Activated CD8-positive, alpha-beta memory T cell treated with anti-CD3 and anti-CD28 coated beads for 24 hours (primary cell): ENCODE results near the gene GFER.
"Not testable (repeated sequence)": the region's sequence is repeated elsewhere in the genome, so short reads cannot be mapped to it uniquely, and the experiment has no call there.

Source experiments
- DNase-seq: peaks from one replicate; pipeline ENCODE4 v3.0.0-alpha.2; 2020

Gene GFER

DNA sequence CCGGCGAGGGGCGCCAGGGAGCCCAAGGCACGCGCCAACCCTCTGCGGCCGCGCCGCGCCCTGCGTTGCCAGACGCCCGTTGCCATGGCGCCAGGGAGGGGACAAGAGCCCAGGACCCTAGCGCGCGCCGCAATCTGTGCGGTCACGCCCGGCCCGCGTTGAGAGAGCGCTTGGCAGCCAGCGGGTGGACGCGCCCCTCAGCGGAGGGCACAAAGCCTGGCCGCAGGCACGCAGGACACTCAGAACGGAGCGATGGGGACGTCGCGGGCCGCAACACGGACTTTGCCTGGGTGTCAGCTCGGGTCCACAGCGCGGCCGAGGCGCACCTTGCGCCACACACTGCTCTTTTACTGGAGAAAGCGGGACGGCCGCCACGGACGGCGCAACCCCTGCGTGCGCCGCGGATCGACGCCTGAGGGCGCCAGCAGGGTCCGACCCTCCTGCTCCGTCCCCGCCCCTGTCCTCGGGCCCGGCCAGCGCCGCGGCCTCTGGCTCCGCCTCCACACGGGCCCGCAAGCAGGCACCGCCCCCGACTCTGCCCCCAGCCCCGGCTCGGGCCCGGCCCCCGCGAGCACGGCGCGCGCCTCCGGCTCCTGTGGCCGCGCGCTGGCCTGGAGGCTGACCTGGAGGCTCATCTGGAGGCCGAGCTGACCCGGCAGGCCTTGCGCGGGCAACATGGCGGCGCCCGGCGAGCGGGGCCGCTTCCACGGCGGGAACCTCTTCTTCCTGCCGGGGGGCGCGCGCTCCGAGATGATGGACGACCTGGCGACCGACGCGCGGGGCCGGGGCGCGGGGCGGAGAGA, at the start of gene GFER:
TSS of gene GFER (plus strand) at position 650 of the 803 bp plus-strand sequence. CDS start at position 676, 26 bp downstream.
- peak; percentile 88 for DNase-seq

DNA sequence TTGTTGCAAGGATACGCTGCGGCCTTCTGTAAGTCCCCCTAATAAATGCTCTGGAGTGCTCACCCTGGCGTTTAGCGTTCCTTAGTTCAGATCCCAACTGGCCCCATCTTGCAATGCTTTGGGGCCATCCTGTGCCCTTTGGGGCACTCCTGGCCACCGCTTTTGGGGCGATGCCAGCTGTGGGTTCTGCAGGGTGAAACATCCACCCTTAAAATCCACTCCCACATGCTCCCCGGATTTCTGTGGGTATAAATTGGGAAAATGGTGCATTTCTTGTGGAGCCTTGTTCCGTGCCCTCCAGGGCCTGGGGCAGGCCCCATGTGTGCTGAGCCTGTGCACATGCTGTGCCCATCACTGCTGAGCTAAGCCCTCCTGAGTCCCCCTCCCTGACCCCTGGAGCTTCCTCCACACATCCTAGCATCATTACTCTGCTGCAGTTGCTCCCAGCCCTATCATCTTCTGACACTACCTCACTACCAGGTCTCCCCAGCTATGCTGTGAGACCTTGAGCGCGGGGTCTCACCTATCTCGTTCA, 47.0 kb upstream of the GFER start:
- DNase-seq: no peak

DNA sequence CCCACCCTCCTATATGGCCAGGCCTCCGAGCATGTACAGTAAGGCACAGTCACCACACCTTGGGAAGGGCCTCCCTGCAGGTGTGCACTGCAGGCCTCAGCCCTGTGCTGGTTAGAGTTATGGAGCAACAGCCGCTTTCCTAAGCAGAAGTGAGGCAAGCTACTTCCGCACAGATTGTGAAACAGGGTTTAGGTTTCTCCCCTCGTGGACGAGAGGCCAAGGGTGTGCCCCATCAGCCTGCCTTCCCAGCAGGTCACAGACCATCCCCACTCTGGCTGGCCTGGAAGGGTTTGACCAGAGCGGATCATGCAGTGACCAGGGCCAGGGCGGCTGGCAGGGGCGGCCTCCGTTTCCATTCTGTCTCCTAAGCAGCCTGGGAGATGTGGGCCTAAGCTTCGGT, 45.7 kb upstream of the GFER start:
- no peak for DNase-seq

DNA sequence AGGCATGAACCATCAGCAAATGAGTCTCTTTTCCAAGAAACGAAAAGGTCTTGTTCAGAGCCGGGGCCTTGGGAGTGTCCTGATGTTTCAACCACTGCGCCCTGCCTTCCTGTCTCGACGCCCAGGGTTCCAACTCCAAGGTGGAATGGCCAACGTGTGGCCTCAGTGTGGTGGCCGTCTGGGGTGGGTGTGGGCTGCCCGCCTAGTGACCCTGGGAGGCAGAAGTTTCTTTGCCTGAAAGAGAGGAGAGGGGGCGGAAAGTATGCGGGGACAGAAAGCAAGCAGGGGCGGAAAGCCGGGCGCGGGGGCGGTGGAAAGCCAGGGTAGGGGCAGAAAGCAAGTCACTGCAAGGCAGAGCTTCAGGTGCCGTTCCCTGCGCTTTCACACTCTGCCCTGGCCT, 45.1 kb upstream of the GFER start:
- no peak for DNase-seq

DNA sequence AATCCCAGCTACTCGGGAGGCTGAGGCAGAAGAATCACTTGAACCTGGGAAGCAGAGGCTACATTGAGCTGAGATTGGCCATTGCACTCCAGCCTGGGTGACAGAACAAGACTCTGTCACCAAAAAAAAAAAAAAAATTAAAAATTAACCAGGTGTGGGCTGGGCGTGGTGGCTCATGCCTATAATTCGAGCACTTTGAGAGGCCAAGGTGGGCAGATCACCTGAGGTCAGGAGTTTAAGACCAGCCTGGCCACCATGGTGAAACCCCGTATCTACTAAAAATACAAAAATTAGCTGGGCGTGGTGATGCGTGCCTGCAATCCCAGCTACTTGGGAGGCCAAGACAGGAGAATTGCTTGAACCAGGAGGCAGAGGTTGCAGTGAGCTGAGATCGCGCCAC, 44.2 kb upstream of the GFER start:
- not testable (repeated sequence) for DNase-seq

DNA sequence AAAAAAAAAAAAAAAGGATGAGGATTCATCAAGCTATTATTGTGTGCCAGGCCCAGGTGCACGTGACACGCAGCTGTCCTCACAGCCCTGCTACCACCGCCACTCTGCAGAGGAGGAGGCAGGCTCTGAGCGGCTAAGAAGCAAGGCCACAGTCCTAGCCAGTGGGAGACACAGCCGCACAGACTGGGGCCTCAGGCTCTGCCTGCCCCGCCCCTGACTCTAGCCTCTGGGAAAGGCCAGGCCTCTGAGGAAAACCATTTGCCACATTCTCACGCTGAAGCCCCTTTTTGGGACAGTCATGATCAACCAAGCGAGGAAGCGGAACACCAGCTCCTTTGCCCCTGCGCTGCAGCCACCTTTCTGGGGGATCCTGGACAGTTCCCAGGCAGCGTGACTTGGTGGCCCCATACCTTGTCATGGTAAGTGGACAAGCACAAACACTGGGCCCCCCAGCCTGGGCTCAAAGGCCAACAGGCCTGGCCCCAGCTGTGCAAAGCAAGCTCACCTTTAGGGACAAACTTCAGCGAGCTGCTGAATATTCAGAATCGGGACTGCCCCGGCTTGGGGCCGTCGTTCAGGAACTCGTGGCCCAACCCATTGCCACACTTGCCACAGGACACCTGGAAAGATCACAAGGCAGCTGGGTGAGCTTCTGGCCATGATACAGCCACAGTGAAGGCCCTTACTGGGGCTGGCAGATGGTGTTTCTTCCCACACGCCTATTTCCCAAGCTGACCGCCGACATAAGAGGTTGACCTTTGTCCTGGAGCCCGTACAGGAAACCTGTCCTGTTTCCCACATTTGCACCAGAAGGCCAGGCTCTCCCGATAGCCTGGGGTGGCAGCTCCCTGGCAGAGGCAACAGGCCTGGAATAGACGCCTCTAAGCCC, 43.5 kb upstream of the GFER start:
- no peak for DNase-seq

DNA sequence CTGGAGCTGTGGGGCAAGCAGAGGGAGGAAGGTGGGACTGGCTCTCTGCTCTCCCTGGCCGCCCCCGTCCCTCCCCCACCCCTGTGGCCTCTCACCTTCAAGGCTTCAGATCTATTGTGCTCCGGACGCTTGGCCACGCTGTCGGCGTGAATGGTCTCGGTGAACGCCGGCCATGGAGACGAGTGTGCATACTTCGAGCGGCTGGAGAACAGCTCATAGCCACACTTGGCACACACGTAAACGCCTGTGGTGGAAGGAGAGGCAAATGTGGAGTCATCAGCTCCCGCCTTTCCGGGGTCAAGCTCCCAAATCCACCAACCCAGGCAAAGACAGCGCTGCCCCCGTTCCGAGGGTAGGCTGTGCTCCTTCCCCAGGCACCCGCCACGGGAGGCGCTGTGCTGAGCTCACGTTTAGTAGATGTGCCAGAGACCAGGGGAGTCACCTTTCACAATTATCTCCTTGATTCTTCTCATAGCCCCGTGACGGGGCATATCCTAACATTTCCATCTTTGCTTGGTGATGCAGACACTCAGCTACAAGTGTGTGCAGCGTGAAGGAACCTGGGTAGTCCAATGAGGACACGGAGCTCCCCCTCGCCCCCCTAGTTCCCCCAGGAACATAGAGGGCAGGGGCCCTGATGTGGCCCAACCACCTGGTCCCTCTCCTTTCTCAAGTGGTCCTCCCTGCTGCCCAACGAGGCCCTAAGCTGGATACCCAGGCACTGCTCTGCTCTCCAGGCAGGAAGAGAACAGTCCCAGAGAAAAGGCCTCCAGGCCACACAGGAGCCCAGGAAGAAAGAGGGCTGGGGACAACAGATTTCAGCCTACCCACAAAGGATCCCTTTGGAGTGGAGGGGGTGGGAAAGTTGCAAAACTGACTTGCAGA, 42.6 kb upstream of the GFER start:
- no peak for DNase-seq

DNA sequence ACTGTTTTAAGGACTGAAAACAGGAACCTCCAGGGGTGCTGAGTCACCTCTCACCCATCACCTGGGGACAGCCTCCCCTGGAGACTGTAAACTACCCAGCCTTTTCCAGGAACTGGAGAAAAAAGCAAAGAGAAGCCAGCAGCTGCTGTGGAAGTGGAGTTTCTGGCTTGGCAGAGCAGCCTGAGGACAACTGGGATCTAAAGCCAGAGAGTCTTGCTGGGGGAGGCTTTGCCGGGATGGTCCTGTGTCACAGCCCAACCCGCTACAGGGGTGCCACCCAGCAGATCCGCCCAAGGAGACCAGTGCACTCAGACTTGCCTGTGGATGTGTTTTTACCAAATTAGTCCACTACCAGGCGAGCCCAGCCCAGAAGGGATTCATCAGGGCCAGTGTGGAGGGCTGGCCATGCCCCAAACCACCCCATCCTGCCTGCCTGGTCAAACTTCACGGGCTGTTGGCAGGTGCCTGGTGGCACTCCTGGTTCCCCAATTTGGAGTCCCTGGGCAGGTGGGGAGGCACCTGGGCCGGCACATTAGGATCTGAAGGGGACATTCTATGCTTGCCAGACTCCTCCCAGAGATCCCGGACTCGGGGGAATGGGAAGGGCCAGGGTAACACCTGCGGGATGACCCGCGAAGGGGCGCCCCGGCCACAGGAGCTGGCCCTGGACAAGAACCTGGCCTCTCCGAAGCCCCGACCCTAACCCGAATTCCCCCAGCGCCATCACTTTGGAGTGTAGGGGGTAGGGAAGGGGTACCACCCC, 41.8 kb upstream of the GFER start:
- no peak for DNase-seq

DNA sequence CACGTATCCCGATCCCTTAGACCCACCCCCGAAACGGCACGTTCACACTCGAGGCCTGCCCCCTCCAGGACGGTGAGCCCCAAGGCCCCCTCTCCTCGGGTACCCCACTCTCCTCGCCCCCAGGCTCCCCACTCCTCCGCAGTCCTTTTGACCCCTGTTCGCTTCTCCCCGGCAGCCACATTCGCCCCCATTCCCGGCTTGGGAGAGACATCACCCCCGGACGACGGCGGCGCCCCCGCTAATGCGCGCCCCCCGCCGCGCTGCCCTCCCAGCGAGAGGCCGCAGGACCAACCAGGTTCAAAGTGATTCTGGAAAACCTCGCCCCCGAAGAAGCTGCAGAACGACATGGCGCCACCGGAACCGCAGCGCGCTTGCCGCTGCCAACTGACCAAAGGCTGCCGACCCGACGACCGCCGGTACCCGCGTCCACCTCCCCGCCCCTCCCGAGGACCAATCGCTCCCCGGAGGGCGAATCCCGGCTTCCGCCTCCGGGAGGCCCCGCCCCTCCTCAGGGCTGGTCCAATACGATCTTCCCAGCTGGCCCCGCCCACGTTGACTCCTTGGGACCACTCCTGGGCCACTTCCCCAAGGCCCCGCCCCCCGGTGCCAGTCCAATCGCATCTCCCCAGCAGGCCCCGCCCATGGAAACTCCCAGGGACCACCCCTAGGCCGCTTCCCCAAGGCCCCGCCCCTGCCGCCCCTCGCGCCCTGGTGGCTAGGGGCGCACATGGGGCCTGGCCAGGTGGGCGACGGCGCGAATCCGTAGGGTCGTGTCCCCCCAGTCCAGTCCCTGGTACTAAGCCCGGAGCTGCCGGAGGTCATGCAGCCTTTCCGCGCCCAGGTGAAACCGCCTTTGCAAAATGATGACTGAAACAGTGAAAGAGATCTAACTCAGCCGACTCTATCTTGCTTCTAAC, 40.9 kb upstream of the GFER start, which contains the start of gene MSRB1:
TSS of gene MSRB1 (minus strand) at position 390 of the 917 bp plus-strand sequence. CDS start at position 347, 43 bp downstream.
- peak; percentile 99 for DNase-seq

DNA sequence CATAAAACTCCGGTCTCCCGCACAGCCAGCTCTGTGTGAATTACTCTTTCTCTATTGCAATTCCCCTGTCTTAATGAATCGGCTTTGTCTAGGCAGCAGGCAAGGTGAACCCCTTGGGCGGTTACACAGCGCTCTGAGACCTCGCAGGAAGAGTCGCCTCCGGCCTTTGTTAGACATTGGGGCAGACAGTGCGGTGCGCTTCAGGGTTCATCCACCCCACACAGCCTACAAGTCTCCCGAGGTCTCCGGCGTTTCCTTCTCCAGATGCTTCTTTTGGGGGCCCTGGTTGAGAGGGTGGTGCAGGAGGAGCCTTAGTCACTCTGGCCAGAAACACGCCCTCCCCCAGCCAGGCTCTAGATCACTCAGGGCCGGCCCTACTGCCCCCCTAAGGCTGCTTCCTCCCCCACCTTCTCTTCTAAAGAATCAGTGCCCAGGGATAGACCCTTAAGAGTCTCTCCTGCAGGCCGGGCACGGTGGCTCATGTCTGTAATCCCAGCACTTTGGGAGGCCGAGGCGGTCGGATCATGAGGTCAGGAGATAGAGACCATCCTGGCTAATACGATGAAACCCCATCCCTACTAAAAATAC, 39.3 kb upstream of the GFER start:
- no peak for DNase-seq

DNA sequence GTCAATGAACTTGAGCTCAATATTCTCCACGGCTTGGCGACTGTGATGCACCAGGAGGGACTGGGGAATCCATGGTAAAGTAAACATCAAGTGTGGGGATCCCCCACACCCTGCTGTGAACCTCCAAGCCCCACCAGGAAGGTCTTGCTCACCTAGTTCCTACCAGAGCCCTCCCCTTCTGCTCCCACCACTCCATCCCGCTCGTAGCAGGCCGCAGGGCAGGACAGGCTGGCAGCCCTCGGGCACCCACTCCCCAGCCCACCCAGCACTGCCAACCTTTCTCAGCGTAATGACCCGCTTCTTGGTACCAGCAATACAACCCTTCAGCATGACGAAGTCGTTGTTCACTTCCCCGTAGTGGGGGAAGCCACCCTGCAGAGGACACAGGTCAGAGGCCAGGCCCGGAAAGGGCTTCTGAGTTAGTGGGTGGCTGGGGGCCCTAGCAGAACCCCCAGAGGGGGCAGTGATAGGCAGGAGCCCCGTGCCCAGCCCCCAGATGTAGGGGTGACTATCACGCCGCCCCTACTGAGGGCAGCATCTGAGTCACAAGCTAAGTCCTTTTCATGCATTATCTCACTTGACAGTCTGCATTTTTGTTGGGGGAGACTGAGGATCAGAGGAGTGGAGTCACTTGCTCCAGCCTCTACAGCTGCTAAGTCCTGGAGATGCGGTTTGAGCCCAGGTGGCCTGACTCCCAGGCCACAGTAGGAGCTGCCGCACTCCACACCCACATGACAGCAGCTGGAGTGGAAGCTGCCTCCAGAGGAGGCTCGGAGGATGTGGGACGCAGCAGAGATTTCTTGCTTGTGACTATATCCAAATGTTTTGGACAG, 38.2 kb upstream of the GFER start:
- DNase-seq: no peak

DNA sequence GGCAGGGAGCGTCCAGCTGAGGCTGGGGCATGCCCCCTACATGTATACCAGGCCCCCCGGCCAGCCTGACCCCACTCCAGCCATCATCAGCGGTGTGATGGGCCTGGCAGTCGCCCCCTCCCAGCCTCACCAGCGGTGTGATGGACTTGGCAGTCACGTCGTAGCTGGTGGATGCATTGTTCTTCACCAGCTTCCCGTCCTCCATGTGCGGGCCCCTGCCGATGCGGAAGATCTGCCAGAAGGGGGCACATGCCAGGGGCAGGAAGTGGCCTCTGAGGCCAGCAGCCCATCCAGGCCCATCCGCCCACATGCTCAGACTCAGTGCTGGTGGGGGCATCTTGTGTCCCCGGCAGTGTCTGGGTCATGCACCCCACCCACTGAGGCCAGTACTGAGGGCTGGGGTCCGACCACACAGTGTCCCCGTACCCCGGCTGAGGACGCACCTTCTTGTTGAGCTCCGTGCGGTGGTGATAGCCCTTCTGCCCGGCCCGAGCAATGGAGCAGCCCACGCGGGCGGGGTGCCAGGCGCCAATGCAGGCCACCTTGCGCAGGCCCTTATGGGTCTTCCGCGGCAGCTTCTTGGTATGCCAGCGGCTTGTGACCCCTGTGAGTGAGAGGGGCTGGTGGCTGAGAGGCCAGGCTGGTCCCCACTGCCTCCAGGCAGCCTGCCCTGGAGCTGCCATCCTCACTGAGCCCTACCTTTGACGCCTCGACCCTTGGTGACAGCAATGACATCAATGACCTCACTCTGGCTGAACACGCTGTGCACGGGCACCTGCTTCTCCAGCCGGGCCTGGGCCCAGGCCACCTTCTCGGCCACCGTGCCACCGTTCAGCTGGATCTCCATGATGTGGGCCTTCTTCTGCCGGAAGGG, 37.3 kb upstream of the GFER start:
- no peak for DNase-seq

DNA sequence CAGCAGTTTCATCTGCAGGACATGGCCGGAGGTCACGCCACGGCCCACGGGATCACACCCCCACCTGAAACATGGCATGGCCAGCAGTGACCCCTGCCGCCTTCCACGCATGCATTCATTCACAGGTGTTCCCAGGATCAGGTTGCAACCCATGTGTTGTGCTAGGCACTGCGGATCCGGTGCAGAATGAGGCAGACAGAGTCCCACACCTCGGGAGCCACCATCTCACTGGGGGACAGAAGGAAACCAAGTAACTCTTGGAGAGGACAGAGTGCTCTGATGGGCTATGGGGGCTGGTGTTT, 36.7 kb upstream of the GFER start:
- DNase-seq: no peak

DNA sequence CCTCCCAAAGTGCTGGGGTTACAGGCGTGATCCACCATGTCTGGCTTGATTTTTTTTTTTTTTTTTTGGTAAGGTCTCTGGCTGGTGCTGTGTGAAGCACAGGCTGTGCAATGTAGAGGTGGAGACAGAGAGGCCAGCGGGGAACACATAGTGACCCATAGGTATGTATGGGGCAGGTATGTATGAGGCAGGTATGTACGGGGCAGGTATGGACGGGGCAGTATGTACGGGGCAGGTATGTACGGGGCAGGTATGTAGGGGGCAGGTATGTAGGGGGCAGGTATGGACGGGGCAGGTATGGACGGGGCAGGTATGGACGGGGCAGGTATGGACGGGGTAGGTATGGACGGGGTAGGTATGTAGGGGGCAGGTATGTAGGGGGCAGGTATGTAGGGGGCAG, 34.5 kb upstream of the GFER start:
- no peak for DNase-seq

DNA sequence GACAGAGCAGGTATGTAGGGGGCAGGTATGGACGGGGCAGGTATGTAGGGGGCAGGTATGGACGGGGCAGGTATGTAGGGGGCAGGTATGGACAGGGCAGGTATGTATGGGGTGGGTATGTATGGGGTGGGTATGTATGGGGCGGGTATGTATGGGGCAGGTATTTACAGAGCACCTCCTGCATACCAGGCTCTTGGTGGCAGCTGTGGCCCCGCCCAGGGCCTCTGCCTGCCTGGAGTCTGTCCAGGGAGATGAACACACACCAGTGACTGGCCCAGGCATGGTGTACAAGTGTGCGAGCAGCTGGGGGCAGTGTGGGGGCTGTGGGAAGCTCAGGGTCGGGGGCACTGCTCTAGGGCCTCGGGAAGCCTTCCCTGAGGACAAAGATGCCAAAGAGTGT, 33.9 kb upstream of the GFER start:
- DNase-seq: no peak

DNA sequence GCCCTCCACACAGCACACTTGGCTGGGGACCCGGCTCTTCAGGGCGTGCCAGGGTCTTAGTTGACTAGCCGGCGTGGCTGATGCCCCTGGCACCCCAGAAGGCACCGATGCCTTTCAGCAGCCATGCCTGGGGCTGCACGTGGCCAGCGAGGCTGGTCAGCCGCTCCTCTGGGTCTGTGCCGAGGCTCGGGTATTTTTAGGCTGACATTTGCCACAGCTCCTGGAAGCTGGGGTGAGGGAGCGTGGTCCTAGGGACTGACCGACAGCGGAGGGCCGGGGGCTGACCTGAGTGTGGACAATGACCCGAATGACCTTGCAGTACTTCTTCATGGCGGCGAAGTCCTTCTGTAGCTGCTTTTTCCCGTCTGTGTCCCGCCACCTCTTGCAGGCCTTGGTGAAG, 33.4 kb upstream of the GFER start:
- no peak for DNase-seq

DNA sequence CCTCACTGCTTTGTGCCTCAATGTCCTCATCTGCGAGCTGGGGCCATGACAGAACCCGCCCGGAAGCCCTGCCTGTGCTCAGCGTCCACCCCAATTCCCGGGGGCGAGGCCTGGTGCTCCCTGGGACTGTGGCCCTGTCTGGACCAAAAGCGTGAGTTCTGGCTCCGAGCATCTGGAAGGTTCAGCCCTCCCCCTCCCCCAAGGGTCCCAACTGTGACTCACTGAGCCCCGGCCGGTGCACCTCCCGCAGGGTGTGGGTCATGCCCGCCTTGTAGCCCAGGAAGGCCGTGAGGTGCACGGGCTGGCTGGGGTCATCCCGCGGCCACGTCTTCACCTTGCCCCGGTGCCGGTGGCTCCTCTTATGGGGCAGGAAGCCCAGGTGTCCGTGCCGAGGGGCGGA, 30.3 kb upstream of the GFER start:
- DNase-seq: no peak

DNA sequence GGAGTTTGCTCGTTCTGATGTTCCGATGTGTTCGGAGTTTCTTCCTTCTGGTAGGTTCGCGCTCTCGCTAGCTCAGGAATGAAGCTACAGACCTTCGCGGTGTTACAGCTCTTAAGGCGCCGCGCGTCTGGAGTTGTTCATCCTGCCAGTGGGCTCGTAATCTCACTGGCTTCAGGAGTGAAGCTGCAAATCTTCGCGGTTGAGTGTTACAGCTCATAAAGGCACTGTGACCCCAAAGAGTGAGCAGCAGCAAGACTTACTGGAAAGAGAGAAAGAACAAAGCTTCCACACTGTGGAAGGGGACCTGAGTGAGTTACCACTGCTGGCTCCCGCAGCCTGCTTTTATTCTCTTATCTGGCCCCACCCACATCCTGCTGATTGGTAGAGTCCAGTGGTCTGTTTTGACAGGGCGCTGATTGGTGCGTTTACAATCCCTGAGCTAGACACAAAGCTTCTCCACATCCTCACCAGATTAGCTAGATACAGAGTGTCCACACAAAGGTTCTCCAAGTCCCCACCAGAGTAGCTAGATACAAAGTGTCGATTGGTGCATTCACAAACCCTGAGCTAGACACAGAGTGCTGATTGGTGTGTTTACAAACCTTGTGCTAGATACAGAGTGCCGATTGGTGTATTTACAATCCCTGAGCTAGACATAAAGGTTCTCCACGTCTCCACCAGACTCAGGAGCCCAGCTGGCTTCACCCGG, 26.4 kb upstream of the GFER start:
- not testable (repeated sequence) for DNase-seq
